Measurements from ENCODE around the gene RPL3. TPM values are rescaled to one million over a fixed set of nuclear protein-coding genes. Genes with fewer than 3 reads are reported as not detected.
A peak's percentile ranks its signal among the peaks of the same experiment; 100 is the strongest.

The RPL3 gene
- total RNA-seq, 1 experiment from 2014 or later = 1,699 TPM

DNA sequence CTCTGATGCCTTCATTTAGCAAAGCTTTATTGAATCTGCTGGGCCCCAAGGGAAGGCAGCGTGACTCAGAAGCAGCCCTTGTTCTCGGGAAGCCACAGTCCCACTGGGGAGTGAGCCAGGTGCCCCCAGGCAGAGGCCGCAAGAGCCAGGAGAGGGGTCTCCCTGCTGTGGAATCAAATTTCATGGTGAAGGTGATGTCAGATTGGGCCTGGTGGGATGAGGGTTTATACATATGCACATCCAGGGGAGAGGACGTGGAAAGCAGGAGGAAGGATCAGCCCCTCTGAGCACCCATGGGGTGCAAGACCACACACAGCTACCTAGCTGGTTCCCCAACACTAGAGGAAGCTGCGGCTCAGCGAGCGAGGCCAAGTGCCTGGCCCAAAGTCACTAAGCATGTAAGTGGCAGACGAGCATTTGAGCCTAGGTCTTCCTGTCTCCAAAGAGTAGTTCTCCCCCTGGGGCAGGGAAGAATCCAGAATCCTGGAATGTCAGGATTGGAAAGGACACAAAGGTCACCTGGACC, 32.3 kb upstream of the RPL3 start:
- H3K36me3 ChIP-seq (ENCODE audit: low read depth) = no peaks in the 10 kb centered on the region
- CTCF ChIA-PET = interaction anchor here (1.9 kb wide), 1 partner anchor 35 kb away, joined by 4 read pairs; no protein-coding TSS in a partner anchor
- peak in 1 of 2 experiments; percentile 25 for DNase-seq
- no peaks in the 10 kb centered on the region for H3K9me2 ChIP-seq (ENCODE audit: insufficient read depth)
- no peak for TF ChIP-seq EZH2 (IDR thresholded peaks at IDR 0.05; ENCODE audit: low read depth)
- TF ChIP-seq, protein P1, sequence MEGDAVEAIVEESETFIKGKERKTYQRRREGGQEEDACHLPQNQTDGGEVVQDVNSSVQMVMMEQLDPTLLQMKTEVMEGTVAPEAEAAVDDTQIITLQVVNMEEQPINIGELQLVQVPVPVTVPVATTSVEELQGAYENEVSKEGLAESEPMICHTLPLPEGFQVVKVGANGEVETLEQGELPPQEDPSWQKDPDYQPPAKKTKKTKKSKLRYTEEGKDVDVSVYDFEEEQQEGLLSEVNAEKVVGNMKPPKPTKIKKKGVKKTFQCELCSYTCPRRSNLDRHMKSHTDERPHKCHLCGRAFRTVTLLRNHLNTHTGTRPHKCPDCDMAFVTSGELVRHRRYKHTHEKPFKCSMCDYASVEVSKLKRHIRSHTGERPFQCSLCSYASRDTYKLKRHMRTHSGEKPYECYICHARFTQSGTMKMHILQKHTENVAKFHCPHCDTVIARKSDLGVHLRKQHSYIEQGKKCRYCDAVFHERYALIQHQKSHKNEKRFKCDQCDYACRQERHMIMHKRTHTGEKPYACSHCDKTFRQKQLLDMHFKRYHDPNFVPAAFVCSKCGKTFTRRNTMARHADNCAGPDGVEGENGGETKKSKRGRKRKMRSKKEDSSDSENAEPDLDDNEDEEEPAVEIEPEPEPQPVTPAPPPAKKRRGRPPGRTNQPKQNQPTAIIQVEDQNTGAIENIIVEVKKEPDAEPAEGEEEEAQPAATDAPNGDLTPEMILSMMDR (conservative IDR thresholded peaks at IDR 0.05) = no peak
- H3K4me3 ChIP-seq = no peak overlapping the region
- H3K4me1 ChIP-seq (replicated peaks; ENCODE audit: insufficient read depth) = peaks cover 3% of the 10 kb centered on the region
- H3K27ac ChIP-seq = no peak overlapping the region
- peaks cover 11% of the 10 kb centered on the region for H3F3A ChIP-seq (ENCODE audit: insufficient read depth, low read depth)
- no peak overlapping the region for H2AFZ ChIP-seq
- POLR2A ChIA-PET (ENCODE audit: unreplicated experiment) = no interaction called here
- H3K27me3 ChIP-seq (ENCODE audit: insufficient read depth, low read depth) = peaks cover 12% of the 10 kb centered on the region; the same call in 1 of the 2 replicates
- no TSS peak for BruUV-seq (replicated peaks)
- no peaks in the 10 kb centered on the region for H4K20me1 ChIP-seq (ENCODE audit: insufficient read depth)
- H3K9me3 ChIP-seq (ENCODE audit: insufficient read depth, low read depth) = no peaks in the 10 kb centered on the region
- no peaks in the 10 kb centered on the region for H3K79me2 ChIP-seq (ENCODE audit: low read depth)
- intact Hi-C loops (cut with micrococcal nuclease; ENCODE audit: unreplicated experiment) = no loop called here
- H3K4me2 ChIP-seq = no peak overlapping the region

DNA sequence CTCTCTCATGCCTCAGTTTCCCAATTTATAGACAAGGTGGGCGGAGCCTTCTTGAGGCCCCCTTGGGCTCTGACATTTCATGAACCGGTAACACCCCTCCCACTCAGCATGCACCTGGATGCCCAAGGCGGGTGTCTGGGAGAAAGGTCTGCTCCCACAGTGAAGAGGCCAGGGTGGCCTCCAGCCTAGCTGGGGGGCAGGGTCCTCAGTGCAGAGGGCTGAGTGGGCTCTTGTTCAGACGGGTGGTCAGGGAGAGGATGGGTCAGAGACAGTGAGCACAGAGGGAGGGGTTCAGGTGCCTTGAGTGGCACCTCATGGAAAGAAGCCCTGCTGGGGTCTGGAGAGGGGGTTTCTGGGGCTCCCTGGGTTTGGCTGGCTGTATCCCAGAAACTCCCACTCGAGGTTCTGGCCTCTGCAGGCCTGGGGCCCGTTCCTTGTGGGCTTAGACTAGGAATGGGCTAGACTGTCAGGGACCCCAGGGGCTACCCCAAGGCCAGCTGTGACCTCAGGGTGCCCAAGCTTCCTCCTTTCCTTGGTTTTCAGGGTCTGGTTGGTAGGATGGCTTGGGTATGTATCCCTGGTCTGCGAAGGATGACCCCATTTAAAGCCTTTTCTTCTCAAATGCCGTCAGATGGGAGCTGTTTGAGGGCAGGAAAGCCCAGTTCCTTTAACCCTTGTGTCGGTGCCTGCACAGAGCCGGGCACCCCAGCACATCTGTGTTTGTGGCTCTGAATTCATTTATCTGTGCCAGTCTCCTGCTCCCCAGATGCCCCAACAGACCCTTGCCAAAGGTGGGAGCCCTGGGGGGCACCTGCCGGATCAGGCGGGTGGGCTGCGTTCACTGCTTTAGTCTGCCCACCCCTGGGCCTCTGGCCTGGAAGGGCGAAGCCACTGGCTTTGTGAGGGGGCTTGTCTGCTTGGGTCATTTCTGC, 31.6 kb upstream of the RPL3 start:
- TF ChIP-seq, protein P1 (conservative IDR thresholded peaks at IDR 0.05) = no peak
- no peak for TF ChIP-seq EZH2 (IDR thresholded peaks at IDR 0.05; ENCODE audit: low read depth)
- BruUV-seq (replicated peaks) = no TSS peak
- Histone ChIP-seq H3K27ac (no peak overlapping the region), H3K79me2 (ENCODE audit: low read depth) (no peaks in the 10 kb centered on the region), H3F3A (ENCODE audit: insufficient read depth, low read depth) (peaks cover 14% of the 10 kb centered on the region), H3K4me1 (replicated peaks; ENCODE audit: insufficient read depth) (peaks cover 3% of the 10 kb centered on the region), H3K9me3 (ENCODE audit: insufficient read depth, low read depth) (no peaks in the 10 kb centered on the region), H3K27me3 (ENCODE audit: insufficient read depth, low read depth) (peaks cover 12% of the 10 kb centered on the region; the same call in 1 of the 2 replicates), H2AFZ (no peak overlapping the region; the same call in 1 of the 2 replicates), H3K4me3 (peak overlapping the region; percentile 59; the same call in 1 of the 2 replicates), H4K20me1 (ENCODE audit: insufficient read depth) (no peaks in the 10 kb centered on the region), H3K9me2 (ENCODE audit: insufficient read depth) (no peaks in the 10 kb centered on the region), H3K36me3 (ENCODE audit: low read depth) (no peaks in the 10 kb centered on the region), H3K4me2 (peak overlapping the region; percentile 78)
- CTCF ChIA-PET = interaction anchor here (1.9 kb wide), 1 partner anchor 34 kb away, joined by 4 read pairs; no protein-coding TSS in a partner anchor
- intact Hi-C loops (cut with micrococcal nuclease; ENCODE audit: unreplicated experiment) = no loop called here
- DNase-seq = no peak
- POLR2A ChIA-PET (ENCODE audit: unreplicated experiment) = no interaction called here

DNA sequence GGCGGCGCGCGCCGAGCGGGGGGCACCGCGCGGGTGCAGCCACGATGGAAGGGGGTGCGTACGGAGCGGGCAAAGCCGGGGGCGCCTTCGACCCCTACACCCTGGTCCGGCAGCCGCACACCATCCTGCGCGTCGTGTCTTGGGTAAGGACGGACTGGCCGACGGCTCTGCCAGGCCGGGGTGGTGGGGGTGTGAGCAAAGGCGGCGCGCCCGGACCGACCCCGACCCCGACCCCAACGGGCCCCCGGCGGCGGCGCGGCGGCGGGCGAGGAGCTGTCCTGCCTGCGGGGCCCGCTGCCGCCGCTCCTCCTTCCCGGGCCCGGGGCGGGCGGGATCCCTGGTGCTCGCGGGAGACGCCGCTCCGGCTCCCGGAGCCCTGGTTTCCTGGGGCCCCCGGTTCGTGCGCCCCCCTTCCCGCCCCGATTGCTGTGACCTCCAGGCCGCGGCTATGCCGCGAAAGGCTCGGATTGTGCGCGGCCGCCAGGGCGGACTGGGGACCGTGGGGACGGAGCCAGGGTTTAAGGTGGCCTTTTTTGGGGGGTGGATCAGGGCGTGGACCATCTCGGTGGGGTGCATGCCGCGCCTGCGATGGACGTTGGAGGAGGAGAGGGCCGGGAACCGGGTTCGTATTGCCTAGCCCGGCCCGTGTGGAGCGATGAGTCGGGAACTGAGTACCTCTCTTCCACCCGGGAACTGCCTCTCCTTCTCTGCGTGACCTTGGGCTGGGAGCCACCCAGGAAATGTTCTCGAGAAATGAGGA, 30.7 kb upstream of the RPL3 start, which contains the start of gene SYNGR1:
Gene SYNGR1 (plus strand): TSS at position 25 of the 760 bp plus-strand sequence. CDS start 20 bp downstream, at position 45.
- H2AFZ ChIP-seq = peak within 1 kb of the TSS; percentile 83
- peak within 1 kb of the TSS; percentile 80 for H3K4me2 ChIP-seq
- no peaks in the 10 kb centered on the region for H3K9me3 ChIP-seq (ENCODE audit: insufficient read depth, low read depth)
- peak in 1 of 2 experiments; percentile 24 for DNase-seq
- H3K4me3 ChIP-seq = peak within 1 kb of the TSS; percentile 59
- BruUV-seq (replicated peaks) = no TSS peak
- peak; percentile 96 for TF ChIP-seq EZH2 (IDR thresholded peaks at IDR 0.05; ENCODE audit: low read depth)
- TF ChIP-seq, protein P1 (conservative IDR thresholded peaks at IDR 0.05) = no peak
- no peaks in the 10 kb centered on the region for H4K20me1 ChIP-seq (ENCODE audit: insufficient read depth)
- peaks cover 12% of the 10 kb centered on the region; the same call in 1 of the 2 replicates for H3K27me3 ChIP-seq (ENCODE audit: insufficient read depth, low read depth)
- intact Hi-C loops (cut with micrococcal nuclease; ENCODE audit: unreplicated experiment) = no loop called here
- peaks cover 3% of the 10 kb centered on the region for H3K4me1 ChIP-seq (replicated peaks; ENCODE audit: insufficient read depth)
- no peak within 1 kb of the TSS for H3K27ac ChIP-seq
- no peaks in the 10 kb centered on the region for H3K36me3 ChIP-seq (ENCODE audit: low read depth)
- ChIA-PET CTCF (no interaction called here), POLR2A (ENCODE audit: unreplicated experiment) (interaction anchor here (0.6 kb wide), 2 partner anchors 152 to 1060 kb away, joined by 3 to 4 read pairs; no protein-coding TSS in a partner anchor)
- H3K79me2 ChIP-seq (ENCODE audit: low read depth) = no peaks in the 10 kb centered on the region
- H3F3A ChIP-seq (ENCODE audit: insufficient read depth, low read depth) = peaks cover 14% of the 10 kb centered on the region
- no peaks in the 10 kb centered on the region for H3K9me2 ChIP-seq (ENCODE audit: insufficient read depth)
